ENCODE measurements around the gene SCN9A. TPM values are rescaled to one million over a fixed set of nuclear protein-coding genes. Genes with fewer than 3 reads are reported as not detected.
"Not testable (repeated sequence)": the region's sequence is repeated elsewhere in the genome, so short reads cannot be mapped to it uniquely, and the experiment has no call there.

The SCN9A gene
- total RNA-seq, 4 donors from 2014 or later = 0.51 to 3.5 (median 1.3) TPM

GRCh38 chr2:166230024-166230723, 145.6 kb downstream of the SCN9A start:
- WGBS, 2 donors = 75 to 77% methylated on average over 4 of the region's 4 CpGs

GRCh38 chr2:166229678-166230023, 146.1 kb downstream of the SCN9A start:
- TF ChIP-seq, protein P1, sequence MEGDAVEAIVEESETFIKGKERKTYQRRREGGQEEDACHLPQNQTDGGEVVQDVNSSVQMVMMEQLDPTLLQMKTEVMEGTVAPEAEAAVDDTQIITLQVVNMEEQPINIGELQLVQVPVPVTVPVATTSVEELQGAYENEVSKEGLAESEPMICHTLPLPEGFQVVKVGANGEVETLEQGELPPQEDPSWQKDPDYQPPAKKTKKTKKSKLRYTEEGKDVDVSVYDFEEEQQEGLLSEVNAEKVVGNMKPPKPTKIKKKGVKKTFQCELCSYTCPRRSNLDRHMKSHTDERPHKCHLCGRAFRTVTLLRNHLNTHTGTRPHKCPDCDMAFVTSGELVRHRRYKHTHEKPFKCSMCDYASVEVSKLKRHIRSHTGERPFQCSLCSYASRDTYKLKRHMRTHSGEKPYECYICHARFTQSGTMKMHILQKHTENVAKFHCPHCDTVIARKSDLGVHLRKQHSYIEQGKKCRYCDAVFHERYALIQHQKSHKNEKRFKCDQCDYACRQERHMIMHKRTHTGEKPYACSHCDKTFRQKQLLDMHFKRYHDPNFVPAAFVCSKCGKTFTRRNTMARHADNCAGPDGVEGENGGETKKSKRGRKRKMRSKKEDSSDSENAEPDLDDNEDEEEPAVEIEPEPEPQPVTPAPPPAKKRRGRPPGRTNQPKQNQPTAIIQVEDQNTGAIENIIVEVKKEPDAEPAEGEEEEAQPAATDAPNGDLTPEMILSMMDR (IDR thresholded peaks at IDR 0.05) = no peak
- TF ChIP-seq POLR2A (IDR thresholded peaks at IDR 0.05) = no peak
- no peak overlapping the region for H3K4me3 ChIP-seq (ENCODE audit: low read depth, poor library complexity, severe bottlenecking)
- DNase-seq (ENCODE audit: low spot score in 2 of 2) = no peak
- intact Hi-C loops (cut with DNase I; ENCODE audit: low total_unique reads) = no loop called here

More at GRCh38 chr2:166230024-166230723, 145.6 kb downstream of the SCN9A start:
- DNase-seq (ENCODE audit: low spot score in 2 of 2) = no peak
- no peak overlapping the region for H3K4me3 ChIP-seq (ENCODE audit: low read depth, poor library complexity, severe bottlenecking)
- intact Hi-C loops (cut with DNase I; ENCODE audit: low total_unique reads) = no loop called here
- TF ChIP-seq, protein P1 (IDR thresholded peaks at IDR 0.05) = no peak
- no peak for TF ChIP-seq POLR2A (IDR thresholded peaks at IDR 0.05)

GRCh38 chr2:166224197-166224596, 151.5 kb downstream of the SCN9A start:
- no peak for DNase-seq (ENCODE audit: low spot score in 2 of 2)

GRCh38 chr2:166223298-166223697, 152.4 kb downstream of the SCN9A start:
- no peak for DNase-seq (ENCODE audit: low spot score in 2 of 2)
- intact Hi-C loops (cut with DNase I; ENCODE audit: low total_unique reads) = no loop called here
- no peak for TF ChIP-seq POLR2A (IDR thresholded peaks at IDR 0.05)
- TF ChIP-seq, protein P1 (IDR thresholded peaks at IDR 0.05) = no peak
- no peak overlapping the region for H3K4me3 ChIP-seq (ENCODE audit: low read depth, poor library complexity, severe bottlenecking)
- 94 to 95% methylated on average over 4 of the region's 4 CpGs for WGBS, 2 donors

More at GRCh38 chr2:166224197-166224596, 151.5 kb downstream of the SCN9A start:
- H3K4me3 ChIP-seq (ENCODE audit: low read depth, poor library complexity, severe bottlenecking) = no peak overlapping the region
- TF ChIP-seq POLR2A (IDR thresholded peaks at IDR 0.05) = no peak
- TF ChIP-seq, protein P1 (IDR thresholded peaks at IDR 0.05) = no peak
- intact Hi-C loops (cut with DNase I; ENCODE audit: low total_unique reads) = no loop called here

DNA sequence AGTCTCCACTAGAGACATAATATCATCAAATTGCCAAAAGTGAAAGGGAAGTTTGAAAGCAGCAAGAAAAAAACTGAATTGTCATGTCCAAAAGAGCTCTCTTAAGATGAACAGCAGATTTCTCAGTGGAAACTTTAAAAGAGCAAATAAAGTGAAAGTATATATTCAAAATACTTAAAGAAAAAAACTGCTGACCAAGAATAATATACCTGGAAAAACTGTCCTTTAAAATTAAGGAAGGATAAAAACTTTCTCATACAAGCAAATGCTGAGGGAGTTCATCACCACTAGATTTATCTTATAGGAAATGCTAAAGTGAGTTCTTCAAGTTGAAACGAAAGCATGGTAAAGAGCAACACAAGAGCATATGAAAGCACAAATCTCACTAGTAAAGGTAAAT, 164.7 kb downstream of the SCN9A start:
- DNase-seq (ENCODE audit: low spot score in 2 of 2) = no peak
- H3K4me3 ChIP-seq (ENCODE audit: low read depth, poor library complexity, severe bottlenecking) = no peak overlapping the region
- TF ChIP-seq, protein P1 (IDR thresholded peaks at IDR 0.05) = no peak
- TF ChIP-seq POLR2A (IDR thresholded peaks at IDR 0.05) = no peak
- WGBS, 2 donors = 85 to 92% methylated on average over 1 of the region's 1 CpG
- intact Hi-C loops (cut with DNase I; ENCODE audit: low total_unique reads) = no loop called here

- H3K4me3 ChIP-seq (ENCODE audit: low read depth, poor library complexity, severe bottlenecking); intact Hi-C loops (cut with DNase I; ENCODE audit: low total_unique reads); DNase-seq (ENCODE audit: low spot score in 2 of 2): not testable (repeated sequence)
- 93 to 94% methylated on average over 4 of the region's 4 CpGs for WGBS, 2 donors
Observed at GRCh38 chr2:166209944-166210343, 165.8 kb downstream of the SCN9A start.

DNA sequence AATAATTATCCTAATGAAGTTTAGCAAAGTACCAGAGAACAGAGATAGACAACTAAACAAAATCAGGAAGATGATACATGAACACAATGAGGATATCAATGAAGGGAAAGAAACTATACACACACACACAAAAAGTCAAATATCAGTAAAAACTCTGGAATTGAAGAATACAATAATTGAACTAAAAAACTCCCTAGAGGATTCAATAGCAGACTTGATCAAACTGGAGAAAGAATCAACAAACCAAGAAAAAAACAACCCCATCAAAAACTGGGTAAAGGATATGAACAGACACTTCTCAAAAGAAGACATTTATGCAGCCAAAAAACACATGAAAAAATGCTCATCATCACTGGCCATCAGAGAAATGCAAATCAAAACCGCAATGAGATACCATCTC, 166.4 kb downstream of the SCN9A start:
- H3K4me3 ChIP-seq (ENCODE audit: low read depth, poor library complexity, severe bottlenecking); intact Hi-C loops (cut with DNase I; ENCODE audit: low total_unique reads); DNase-seq (ENCODE audit: low spot score in 2 of 2): not testable (repeated sequence)
- 100% methylated on average over 1 of the region's 1 CpG; no CpG with 5 or more reads in 1 of the 2 donors for WGBS, 2 donors

DNA sequence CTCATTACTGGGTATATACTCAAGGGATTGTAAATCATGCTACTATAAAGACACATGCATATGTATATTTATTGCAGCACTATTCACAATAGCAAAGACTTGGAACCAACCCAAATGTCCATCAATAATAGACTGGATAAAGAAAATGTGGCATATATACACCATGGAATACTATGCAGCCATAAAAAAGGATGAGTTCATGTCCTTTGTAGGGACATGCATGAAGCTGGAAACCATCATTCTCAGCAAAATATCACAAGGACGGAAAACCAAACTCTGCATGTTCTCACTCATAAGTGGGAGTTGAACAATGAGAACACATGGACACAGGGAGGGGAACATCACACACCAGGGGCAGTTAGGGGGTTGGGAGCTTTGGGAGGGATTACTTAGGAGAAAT, 169.6 kb downstream of the SCN9A start:
- H3K4me3 ChIP-seq (ENCODE audit: low read depth, poor library complexity, severe bottlenecking); intact Hi-C loops (cut with DNase I; ENCODE audit: low total_unique reads); DNase-seq (ENCODE audit: low spot score in 2 of 2): not testable (repeated sequence)
- 89 to 92% methylated on average over 1 of the region's 1 CpG for WGBS, 2 donors

Measured in lower leg skin (tissue), 4 donors.